ENCODE measurements around the gene OR51M1.

- TF ChIP-seq, protein P1, sequence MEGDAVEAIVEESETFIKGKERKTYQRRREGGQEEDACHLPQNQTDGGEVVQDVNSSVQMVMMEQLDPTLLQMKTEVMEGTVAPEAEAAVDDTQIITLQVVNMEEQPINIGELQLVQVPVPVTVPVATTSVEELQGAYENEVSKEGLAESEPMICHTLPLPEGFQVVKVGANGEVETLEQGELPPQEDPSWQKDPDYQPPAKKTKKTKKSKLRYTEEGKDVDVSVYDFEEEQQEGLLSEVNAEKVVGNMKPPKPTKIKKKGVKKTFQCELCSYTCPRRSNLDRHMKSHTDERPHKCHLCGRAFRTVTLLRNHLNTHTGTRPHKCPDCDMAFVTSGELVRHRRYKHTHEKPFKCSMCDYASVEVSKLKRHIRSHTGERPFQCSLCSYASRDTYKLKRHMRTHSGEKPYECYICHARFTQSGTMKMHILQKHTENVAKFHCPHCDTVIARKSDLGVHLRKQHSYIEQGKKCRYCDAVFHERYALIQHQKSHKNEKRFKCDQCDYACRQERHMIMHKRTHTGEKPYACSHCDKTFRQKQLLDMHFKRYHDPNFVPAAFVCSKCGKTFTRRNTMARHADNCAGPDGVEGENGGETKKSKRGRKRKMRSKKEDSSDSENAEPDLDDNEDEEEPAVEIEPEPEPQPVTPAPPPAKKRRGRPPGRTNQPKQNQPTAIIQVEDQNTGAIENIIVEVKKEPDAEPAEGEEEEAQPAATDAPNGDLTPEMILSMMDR (IDR thresholded peaks at IDR 0.05; ENCODE audit: extremely low read depth in 1 of 2, insufficient read depth in 1 of 2, low read depth in 1 of 2, low read length in 2 of 2) = no peak
- TF ChIP-seq JUN (IDR thresholded peaks at IDR 0.05; ENCODE audit: borderline replicate concordance, insufficient read depth, insufficient read length, low read depth) = no peak
- no peak for TF ChIP-seq POLR2AphosphoS5 (IDR thresholded peaks at IDR 0.05; ENCODE audit: insufficient read depth, low read depth, low read length)
Observed at GRCh38 chr11:5390210-5390609, 6.6 kb downstream of the OR51M1 start.

Data from endothelial cell of umbilical vein (primary cell).